Measurements from ENCODE around the gene TERB1.
A peak's percentile ranks its signal among the peaks of the same experiment; 100 is the strongest.

TERB1 gene

DNA sequence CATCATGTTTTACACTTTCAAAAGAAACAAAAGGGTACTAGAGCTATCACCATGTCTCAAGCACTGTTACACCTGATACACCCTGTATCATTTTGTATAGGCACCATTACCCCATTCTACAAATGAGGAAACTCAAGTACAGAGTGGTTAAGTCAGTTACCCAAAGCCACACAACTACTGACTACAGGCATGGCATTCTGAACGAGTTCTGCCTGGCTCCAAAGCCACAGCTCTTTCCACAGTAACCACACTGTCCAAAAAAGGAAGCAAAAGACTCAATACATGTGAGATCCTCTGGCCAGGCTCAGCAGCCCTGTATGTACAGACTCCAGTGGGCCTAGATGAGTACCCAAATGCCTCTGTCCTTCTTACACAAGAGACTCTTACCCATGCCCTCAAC lies 54.7 kb downstream of the TERB1 start:
- DNase-seq, result peak in 2 of 58 donors; percentile 6 to 31

DNA sequence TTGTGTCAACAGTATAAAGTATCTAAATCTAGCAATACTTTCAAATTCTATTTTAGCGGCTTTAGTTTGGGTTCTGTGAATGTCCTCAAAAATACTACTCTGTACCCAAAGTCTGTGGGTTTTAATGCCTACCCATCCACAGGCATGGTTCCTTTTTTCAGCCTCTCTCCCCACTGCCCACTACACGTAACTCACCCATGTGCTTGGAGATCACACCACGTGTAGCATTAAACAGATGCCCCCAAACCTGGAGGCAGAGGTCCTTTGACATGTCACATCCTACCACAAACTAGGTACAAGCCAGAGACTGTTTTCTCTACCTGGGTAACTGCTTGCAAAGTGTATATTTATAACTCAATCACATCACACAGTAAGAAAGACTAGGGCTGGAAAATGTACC lies 55.3 kb downstream of the TERB1 start:
- no peak for DNase-seq

DNA sequence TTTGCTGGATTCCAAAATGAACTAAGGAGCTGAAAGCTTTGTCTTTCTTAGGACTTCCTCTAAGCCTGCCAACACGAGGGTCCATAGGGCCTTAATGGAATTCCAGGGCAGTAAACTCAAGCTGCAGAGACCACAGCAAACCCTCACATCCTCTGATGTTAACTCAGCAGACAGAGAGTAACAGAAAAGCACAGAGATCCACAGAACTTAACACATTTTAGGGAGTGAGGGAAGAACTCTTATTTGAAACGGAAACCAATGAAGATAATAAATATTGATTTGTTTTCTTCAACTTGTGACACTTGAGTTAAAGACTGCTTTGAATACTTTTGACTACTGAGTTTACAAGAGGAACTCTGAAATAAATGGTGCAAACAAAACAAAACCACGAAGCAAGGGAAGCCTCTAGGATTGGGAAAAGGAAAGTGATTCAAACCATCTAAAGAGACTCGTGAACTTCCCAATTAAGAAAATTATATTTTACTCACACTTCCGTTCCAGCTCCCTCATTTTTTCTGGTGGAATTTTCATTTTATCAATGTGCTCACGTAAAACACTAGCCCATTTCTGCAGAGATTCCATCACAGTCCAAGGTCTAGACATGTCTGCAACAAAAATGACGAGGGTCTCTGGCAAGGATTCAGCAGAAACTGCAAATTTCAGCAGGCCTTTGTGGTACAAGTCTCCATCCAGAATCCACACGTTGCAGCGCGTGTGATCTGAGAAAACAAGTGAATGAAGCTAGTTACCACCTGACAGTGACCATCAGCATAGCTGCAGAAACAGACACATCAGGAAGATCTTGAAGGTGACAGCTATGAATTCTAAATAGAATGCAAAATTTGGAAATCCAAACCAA lies 59.2 kb downstream of the TERB1 start:
- peak in 2 of 58 donors; percentile 21 to 22 for DNase-seq

GRCh38 chr16:66741169-66741900 lies 60.0 kb downstream of the TERB1 start:
- peak in 57 of 58 donors; percentile 22 to 97 (median 84) for DNase-seq

DNA sequence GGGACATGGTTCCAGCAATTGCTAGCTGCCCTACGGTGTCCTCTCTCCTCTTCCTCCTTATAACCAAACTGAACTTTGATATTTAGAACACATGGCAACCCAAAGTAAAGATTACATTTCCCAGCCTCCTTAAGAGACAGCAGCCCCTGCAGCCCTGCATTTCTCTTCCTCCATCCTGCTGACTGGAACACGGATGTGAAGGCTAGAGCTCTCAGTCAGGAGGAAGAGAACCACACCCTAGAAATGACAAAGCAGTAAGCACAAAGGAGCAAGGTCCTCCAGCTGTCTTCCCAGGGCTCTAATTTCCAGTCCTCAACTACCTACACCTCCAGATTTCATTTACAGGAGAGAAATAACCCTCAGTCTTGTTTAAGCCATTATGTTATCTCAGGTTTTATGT lies 60.9 kb downstream of the TERB1 start:
- peak in 2 of 58 donors; percentile 23 to 25 for DNase-seq

- peak in 1 of 58 donors; percentile 4 for DNase-seq
Observed at GRCh38 chr16:66740010-66740409, 61.4 kb downstream of the TERB1 start.

- DNase-seq, result no peak
Observed at GRCh38 chr16:66735891-66736290, 65.5 kb downstream of the TERB1 start.

DNA sequence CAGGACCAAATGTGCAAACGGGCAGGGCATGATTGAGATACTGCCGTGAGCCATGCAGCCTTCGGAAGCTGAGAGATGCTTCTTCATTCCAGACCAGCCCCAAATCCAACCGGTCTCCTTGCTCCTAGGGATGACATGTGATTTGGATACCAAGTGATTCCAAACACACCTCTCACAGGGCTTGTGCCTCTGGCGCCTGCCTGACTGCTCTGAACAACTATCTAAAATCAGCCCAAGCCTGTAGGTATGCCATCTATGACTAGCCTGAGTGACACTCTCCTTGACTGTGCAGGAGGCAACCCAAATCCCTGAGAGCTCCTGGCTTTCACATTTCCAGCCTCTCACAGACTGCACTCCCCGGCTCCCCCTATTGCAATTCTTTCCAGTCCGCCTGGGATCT lies 70.3 kb downstream of the TERB1 start:
- no peak for DNase-seq

- no peak for DNase-seq
Observed at GRCh38 chr16:66728804-66729203, 72.6 kb downstream of the TERB1 start.

DNA sequence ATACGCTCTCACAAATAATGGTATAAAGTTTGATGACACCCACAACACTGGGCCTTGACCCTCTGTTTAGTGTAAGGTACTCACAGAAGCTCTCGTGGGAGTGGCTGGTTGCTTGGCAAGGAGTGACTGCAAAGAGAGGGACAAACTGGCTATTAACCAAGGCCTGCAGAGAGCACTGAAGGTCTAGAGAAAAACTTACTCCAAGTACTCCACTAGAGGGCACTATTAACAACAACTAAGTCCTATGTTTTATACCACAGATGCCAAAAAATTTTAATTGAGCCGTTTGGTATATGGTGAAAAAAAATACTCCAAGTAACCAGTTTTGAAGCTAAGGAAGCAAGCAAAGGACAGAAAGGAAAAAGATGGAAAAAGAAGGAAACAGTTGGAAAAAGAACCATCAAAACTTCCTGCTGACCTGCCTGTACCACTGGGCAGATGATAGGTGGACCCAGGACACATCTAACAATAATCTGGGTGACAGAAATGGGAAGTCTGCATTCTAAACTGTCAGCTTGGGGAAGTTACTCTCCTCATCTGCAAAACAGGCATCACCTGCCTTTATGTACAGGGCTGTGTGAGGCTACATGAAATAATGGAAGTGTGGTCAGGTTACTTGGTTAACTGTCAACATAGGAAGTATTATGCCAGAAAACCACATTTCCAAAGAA lies 73.1 kb downstream of the TERB1 start:
- DNase-seq, result peak in 11 of 58 donors; percentile 12 to 77 (median 21)

DNA sequence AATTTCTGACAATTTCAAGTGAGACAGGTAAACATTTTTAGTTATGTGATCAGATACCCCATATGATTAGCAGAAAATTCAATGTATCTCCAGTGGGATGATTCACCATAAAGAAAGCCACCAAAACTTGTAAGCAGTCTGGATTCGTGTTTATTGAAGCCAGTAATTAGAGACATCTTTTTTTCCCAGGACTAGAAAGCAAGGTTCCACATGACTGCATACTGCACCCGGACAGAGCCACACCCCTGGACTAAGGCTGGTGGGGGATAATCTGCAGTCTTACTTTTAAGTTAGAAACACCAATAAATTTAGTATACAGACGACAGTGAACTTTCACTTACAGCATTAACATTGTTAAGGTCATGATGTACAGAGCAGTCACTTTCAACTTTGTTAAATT lies 80.6 kb downstream of the TERB1 start:
- no peak for DNase-seq

DNA sequence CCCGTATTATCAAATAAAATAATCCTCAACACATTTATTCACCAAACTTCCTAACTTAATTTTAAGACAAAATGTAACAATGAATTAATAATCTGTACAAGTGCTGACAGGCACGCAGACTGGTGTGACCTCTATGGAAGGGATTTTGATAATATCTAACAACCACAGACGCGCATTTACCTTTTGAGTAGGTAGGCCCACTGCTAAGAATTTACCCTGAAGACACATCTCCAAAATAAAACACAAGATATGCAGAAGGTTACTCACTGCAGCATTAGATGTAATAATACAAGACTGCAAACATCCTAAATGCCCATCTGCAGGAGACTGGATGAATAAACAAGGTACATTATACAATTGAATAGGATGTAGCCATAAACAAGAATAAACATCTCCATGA lies 82.1 kb downstream of the TERB1 start:
- DNase-seq, result no peak

- no peak for DNase-seq
Observed at GRCh38 chr16:66717776-66718175, 83.6 kb downstream of the TERB1 start.

DNA sequence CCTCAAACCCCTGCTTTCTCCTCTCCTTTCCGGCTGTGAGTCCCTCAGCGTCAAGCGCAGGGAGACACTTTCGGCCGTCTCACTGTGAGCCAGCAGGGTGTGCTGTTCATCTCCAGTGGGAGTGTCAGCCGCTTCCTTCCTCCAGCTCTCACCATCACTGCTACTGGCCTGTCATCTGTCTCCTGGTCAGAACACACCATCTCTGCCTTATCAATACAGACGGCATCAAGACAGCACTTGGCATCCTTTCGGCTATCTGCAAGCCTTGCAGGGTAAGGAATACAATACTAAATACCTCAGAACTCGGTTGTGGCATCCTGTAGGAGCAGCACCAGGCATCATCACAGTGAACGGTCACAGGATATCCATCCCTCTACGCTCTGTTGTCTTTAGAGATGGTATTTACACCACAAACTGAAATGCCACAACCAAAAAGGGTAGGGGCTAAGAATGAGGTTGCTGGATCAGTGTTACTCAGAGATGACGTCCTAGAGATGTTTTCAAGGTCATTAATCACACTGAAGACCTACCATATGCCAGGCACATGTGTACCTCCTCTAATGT lies 84.2 kb downstream of the TERB1 start:
- peak in 34 of 58 donors; percentile 4 to 56 (median 36) for DNase-seq

DNA sequence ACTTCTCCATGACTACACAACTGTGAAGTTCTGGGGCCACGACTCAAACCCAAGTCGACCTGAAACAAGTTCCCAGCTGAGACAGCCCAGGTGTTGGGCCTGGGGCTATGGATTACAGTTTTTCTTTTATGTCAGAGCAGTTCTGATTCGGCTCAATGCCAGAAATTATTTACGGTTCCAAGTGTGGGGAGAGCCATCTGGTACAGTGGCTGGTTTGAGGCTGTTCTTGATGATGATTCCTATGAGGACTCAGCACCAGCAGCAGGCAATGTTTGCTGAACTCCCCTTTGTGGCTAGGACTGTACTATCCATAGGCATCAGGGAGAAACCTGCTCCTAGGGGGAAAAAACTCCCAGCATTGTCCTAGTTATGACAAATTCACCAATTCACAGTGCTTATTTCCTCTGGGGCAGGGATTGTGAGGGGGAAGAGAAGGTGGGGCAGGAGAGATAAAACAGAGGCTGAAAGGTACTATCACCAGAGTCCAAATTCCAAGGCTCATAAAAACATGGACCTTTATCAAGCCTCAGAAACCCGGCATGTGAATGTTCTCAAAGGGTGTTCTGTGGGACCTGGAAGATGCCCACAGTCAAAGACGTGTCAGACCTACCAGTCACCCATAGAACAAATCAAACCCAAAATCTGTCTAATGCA lies 86.6 kb downstream of the TERB1 start:
- DNase-seq, result no peak

- no peak for DNase-seq
Observed at GRCh38 chr16:66714062-66714461, 87.3 kb downstream of the TERB1 start.

- peak in 24 of 58 donors; percentile 12 to 72 (median 41) for DNase-seq
Observed at GRCh38 chr16:66713076-66713475, 88.3 kb downstream of the TERB1 start.

DNA sequence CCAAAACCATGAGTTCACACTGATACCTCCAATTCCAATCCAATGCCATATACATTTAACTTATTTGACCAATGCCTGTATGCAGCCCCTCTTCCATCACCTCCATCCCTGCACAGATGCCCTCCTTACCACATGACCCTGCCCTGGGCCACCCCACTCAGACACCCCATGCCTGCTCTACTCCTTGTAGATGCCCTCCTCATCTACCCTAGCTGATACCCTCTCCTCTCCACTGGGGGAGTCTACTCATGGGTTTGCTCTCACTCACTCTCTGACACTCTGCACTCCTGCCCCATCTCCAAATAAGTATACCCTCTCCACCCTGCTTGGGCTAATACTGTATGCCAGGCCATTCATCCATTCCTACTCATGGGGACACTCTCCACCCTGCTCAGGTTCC lies 88.9 kb downstream of the TERB1 start:
- DNase-seq, result no peak

GRCh38 chr16:66711581-66711980 lies 89.8 kb downstream of the TERB1 start:
- no peak for DNase-seq

- peak in 5 of 58 donors; percentile 9 to 42 (median 16) for DNase-seq
Observed at GRCh38 chr16:66706506-66706880, 94.9 kb downstream of the TERB1 start.

Measured in anterior cingulate cortex (tissue), 58 donors.